T-helper 9 cell (primary cell): Measurements from ENCODE around the gene OGN.
"Not testable (repeated sequence)": the region's sequence is repeated elsewhere in the genome, so short reads cannot be mapped to it uniquely, and the experiment has no call there.

Source experiments
- DNase-seq: peaks from one replicate; pipeline ENCODE4 v3.0.0-alpha.2; 2020
- total RNA-seq, 2 donors: gene quantifications; one replicate each; lab custom pipeline; 2026; lab: John Stamatoyannopoulos, UW

OGN gene
- total RNA-seq, result 0 to 0.24 reads per million in 2 donors

GRCh38 chr9:92404042-92404836, at the start of gene OGN:
TSS of gene OGN (minus strand) at chr9:92404578. CDS start at chr9:92403407, 1,171 bp downstream.
- DNase-seq, result no peak

DNA sequence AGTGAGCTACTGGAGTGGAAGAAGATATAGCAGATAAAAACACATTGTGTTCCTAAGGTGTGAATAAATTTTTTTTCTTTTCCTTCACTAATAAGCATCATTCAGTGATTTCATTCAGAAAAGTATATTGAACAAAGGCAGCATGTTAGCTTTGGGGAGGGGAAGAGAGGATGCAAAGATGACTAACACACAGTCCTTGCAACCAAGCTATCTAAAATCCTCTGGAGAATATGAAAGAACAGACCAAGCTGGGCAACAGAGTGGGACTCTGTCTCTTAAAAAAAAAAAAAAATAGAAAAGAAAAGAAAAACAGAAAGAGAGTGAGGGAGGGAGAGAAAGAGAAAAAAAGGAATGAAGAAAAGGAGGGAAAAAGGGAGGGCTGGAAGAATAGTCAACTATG, 42.2 kb upstream of the OGN start:
- no peak for DNase-seq

DNA sequence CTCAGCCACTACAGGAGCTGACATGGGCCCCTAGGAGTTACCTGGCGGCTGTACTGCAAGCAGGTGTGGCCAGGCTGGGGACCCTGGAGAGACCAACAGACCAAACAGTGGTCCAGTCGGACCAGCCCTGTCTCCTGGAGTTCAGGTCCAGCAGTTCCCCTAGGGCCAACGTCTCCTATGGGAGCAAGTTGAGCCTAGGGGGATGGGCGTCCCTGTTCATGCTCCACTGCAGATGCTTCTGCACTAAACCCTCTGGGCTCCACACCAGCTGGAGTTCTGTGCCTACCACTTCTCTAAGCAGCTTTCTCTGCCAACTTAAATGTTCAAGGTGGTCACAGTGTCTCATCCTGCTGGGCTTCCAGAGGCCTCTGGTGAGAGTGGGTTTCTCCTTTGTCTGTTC, 40.5 kb upstream of the OGN start:
- DNase-seq, result no peak

GRCh38 chr9:92440751-92441046, 36.3 kb upstream of the OGN start:
- DNase-seq, result no peak

GRCh38 chr9:92439921-92440750, 35.8 kb upstream of the OGN start:
- no peak for DNase-seq

DNA sequence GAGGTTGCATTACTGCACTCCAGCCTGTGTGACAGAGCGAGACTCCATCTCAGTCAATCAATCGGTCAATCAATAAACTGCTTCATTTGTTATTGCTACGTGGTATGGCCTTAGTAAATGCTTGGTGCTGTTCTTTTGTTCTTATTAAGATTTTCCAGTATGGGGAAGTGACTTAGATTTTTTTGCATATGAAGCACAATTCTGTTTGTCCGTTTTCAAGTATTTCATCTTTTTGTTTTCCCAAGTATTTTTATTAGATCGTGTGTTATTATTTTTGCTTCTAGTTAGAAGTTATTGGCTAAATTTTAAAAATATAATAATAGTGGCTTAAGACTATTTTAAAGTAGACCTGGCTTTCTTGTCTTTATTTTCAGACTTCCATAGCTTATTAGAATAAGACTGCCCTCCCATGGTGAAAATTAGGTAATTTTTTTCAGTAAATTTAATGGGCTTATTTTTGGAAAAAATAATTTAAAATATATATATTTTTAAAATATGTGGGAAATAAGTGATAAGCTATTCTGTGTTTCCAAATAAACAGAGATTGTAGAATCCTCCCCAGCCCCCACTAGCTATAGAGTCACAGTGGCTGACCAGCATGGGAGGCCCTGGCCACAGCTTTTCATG, 34.6 kb upstream of the OGN start:
- DNase-seq, result no peak

- DNase-seq, result no peak
Measured at GRCh38 chr9:92435263-92435662, 30.9 kb upstream of the OGN start.

GRCh38 chr9:92432972-92433548, 28.7 kb upstream of the OGN start:
- DNase-seq, result no peak

GRCh38 chr9:92432350-92432749, 28.0 kb upstream of the OGN start:
- DNase-seq, result no peak

DNA sequence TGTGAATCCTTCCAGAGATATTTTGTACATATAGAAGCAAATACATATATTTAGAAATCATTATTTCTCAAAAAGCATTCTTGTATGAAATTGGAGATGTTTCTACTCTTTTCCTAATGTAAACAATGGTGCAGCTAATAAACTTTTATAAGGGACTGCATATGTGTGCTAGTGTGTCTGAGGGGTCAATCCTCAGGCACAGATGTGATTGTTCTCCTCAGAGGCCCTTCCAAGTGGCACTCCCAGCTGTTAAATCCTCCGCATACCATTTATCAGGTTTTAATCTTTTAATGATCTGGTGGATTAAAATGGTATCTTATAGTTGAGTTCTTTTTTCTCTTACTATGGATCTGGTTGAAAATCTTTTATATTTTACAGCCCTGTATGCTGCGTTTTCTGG, 25.5 kb upstream of the OGN start:
- DNase-seq, result no peak

DNA sequence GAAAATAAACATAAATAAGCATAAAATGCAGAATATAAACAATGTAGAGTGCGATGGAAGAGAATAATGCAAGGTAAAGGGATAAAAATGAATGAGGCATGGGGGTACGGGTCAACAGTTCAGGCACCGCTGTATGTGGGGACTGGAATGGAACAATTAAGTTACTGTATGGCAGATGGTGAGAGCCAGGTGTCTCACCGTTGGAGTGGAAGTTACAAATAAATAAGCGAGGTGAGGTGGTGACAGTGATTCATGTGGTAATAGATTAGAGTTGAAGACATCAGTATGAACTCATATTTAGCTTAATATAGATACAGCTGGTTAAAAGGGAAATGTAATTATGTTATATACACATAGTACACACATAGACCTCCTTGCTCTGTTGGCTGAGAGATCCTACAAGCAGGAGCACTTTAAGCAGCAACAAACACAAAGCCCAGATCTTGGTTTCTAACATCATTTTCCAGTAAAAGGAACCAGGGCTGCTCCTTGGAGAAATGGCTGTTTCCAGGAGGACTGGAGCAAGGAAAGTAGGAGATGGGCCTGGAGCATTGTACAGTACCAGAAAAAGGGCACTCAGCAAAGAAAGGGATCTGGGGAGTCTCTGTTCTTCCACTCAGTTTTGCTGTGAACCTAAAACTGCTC, 22.2 kb upstream of the OGN start:
- DNase-seq, result no peak

DNA sequence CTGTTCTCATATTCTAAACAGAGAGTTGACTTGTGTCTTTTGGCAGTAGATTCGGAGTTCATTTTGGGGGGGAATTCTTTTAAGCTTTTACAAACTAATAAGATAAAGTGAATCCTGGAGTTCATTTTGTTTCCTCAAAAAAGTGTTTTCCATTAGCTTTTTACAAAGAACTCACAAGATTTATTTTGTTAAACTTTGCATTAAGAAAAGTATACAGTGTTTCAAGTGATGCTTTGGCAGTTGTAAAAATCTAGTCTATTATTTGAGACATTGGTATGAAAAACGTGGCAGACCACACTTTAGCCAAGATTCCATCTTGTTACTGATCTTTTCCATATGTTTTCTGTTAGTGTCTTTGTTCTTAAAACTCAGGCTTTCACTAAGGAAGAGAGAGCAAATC, 21.1 kb upstream of the OGN start:
- no peak for DNase-seq

DNA sequence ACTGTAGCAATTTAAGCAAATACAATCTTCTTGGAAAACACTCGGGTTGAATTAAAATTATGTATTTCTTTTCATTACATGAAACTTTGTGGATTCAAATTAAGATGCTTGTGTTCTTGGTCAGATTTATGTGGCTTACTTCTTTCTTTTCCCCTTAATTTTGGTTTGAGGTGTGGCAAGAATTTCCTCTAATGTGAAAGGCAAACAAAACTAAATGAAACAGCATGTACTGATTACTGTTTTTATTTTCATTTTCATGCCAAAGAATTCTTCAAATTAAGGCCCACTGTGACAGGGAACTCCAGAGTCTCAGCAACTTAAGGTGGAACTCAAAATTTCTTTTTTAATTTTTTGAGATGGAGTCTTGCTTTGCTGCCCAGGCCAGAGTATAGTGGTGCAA, 20.0 kb upstream of the OGN start, which contains the start of gene OMD:
TSS of gene OMD (minus strand) at position 132 of the 400 bp plus-strand sequence. CDS start 6,913 bp downstream, outside the sequence.
- DNase-seq, result no peak

DNA sequence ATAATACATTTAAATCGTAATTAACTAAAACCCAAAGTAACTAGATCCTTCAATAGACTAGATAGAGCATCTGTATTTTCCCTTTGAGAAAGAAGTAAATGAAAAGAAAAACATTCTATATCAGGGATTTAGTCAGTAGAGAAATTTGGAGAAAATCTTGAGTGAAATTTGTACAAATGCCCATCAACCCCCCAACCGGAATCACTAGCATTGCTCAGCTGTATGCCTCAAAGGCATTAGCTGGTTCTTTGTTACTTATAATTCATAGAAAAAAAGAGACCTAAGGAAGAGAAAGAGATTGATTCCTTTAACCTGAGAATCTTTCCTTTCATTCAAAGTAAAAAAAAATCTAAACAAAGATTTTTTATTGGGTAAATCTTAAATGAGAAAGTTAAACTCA, 19.2 kb upstream of the OGN start:
- no peak for DNase-seq

GRCh38 chr9:92422611-92423338, 18.4 kb upstream of the OGN start:
- DNase-seq, result no peak

- no peak for DNase-seq
Measured at GRCh38 chr9:92414566-92414965, 10.2 kb upstream of the OGN start.

GRCh38 chr9:92411157-92411556, 6.8 kb upstream of the OGN start:
- not testable (repeated sequence) for DNase-seq

- no peak for DNase-seq
Measured at GRCh38 chr9:92408747-92409478, 4.5 kb upstream of the OGN start.

GRCh38 chr9:92407818-92408217, 3.4 kb upstream of the OGN start:
- no peak for DNase-seq

DNA sequence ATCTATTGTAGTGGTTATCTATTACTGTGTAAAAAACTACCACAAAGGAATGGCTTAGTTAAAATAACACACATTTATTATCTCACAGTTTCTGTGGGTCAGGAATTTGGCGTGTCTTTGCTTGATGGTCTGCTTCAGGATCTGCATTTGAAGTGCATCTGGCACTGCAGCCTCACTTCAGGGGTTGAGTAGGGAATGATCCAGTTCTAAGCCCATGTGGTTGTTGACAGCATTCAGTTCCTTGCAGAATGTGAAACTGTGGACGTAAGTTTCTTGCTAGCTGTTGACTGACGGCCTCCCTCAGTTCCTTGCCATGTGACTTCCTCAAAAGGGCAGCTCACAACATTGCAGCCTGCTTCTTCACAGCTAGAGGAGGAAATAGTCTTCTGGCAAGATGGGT, 2.1 kb upstream of the OGN start:
- no peak for DNase-seq

DNA sequence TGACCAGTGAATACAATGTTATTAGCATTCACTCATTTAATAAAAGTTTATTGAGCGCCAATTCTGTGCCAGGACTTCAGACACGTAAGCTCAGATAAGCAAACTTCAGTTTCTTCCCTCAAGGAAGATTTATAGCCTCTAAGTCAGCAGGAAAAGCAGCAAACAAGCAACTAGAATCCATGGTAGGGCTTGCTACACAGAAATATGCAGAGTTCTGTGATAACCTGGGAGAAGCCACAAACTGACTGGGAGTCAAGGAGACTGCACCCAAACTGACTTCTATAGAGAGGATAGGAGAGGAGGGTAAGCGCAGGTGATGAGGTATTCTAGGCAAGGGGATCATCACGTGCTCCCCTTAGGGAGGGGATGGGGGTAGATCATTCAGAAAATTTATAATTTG, 1.4 kb upstream of the OGN start:
- DNase-seq, result no peak
